ENCODE results near the gene LRRC73. TPM values are rescaled to one million over a fixed set of nuclear protein-coding genes. Genes with fewer than 3 reads are reported as not detected.

LRRC73 gene
- total and polyA plus RNA-seq, 4 donors, result 0.08 to 0.99 (median 0.10) TPM; not detected in 1

DNA sequence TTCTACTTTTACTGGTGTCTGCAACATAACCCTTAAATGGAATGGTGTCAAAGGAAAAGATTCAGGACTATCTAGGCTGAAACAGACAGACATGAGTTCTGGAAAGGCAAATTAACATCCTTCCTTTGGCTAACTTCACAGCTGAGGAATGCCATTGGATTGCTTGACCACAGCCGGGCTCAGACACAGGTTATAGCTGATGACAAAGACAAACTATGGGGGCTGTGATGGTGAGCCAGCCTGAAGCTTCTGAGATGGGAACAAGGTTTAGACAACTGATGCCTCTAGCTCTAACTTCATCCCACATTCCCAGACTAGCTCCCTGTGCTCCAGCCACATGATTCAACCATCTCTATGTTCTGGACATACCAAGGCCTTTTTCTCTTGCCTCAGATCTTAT, 22.1 kb upstream of the LRRC73 start:
- Histone ChIP-seq H3K36me3 (ENCODE audit: control insufficient read depth in 4 of 4, insufficient read depth in 3 of 4, low read depth in 1 of 4, low read length in 3 of 4) (peaks cover 5 to 54% (median 26%) of the 10 kb centered on the region in 4 donors), H3K9ac (ENCODE audit: low read depth in 1 of 2, low read length in 2 of 2) (no peak overlapping the region), H3K27ac (ENCODE audit: low read depth in 1 of 2, low read length in 2 of 2) (no peak overlapping the region), H3K4me1 (ENCODE audit: control insufficient read depth in 4 of 4, insufficient read depth in 4 of 4, low read length in 3 of 4) (no peaks in the 10 kb centered on the region), H3K4me3 (ENCODE audit: low read depth in 1 of 3, low read length in 3 of 3) (no peak overlapping the region), H3K9me3 (ENCODE audit: control insufficient read depth in 4 of 4, low read length in 3 of 4) (no peaks in the 10 kb centered on the region), H3K27me3 (ENCODE audit: control insufficient read depth in 4 of 4, insufficient read depth in 4 of 4, low read length in 3 of 4) (no peaks in the 10 kb centered on the region)
- no peak for DNase-seq (ENCODE audit: low spot score)
- WGBS, result 98% methylated on average over 1 of the region's 1 CpG
- TF ChIP-seq, protein P1, sequence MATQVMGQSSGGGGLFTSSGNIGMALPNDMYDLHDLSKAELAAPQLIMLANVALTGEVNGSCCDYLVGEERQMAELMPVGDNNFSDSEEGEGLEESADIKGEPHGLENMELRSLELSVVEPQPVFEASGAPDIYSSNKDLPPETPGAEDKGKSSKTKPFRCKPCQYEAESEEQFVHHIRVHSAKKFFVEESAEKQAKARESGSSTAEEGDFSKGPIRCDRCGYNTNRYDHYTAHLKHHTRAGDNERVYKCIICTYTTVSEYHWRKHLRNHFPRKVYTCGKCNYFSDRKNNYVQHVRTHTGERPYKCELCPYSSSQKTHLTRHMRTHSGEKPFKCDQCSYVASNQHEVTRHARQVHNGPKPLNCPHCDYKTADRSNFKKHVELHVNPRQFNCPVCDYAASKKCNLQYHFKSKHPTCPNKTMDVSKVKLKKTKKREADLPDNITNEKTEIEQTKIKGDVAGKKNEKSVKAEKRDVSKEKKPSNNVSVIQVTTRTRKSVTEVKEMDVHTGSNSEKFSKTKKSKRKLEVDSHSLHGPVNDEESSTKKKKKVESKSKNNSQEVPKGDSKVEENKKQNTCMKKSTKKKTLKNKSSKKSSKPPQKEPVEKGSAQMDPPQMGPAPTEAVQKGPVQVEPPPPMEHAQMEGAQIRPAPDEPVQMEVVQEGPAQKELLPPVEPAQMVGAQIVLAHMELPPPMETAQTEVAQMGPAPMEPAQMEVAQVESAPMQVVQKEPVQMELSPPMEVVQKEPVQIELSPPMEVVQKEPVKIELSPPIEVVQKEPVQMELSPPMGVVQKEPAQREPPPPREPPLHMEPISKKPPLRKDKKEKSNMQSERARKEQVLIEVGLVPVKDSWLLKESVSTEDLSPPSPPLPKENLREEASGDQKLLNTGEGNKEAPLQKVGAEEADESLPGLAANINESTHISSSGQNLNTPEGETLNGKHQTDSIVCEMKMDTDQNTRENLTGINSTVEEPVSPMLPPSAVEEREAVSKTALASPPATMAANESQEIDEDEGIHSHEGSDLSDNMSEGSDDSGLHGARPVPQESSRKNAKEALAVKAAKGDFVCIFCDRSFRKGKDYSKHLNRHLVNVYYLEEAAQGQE (IDR thresholded peaks at IDR 0.05), result no peak
- TF ChIP-seq NR2F2 (IDR thresholded peaks at IDR 0.05), result no peak
- TF ChIP-seq SP1 (IDR thresholded peaks at IDR 0.05), result no peak
- TF ChIP-seq FOXA1 (IDR thresholded peaks at IDR 0.05), result no peak
- TF ChIP-seq CTCF (IDR thresholded peaks at IDR 0.05; ENCODE audit: low read depth, low read length, missing input control), result no peak
- TF ChIP-seq FOXA2 (IDR thresholded peaks at IDR 0.05), result no peak
- TF ChIP-seq JUND (IDR thresholded peaks at IDR 0.05), result no peak
- TF ChIP-seq HNF4G (IDR thresholded peaks at IDR 0.05), result no peak
- no peak for TF ChIP-seq EGR1 (IDR thresholded peaks at IDR 0.05; ENCODE audit: low read depth in 2 of 2)
- no peak for TF ChIP-seq GABPA (IDR thresholded peaks at IDR 0.05 in 1 of 2, conservative IDR thresholded peaks at IDR 0.05 in 1 of 2)
- no peak for TF ChIP-seq RXRA (IDR thresholded peaks at IDR 0.05)
- TF ChIP-seq HNF4A (conservative IDR thresholded peaks at IDR 0.05), result no peak
- TF ChIP-seq TAF1 (conservative IDR thresholded peaks at IDR 0.05), result no peak

DNA sequence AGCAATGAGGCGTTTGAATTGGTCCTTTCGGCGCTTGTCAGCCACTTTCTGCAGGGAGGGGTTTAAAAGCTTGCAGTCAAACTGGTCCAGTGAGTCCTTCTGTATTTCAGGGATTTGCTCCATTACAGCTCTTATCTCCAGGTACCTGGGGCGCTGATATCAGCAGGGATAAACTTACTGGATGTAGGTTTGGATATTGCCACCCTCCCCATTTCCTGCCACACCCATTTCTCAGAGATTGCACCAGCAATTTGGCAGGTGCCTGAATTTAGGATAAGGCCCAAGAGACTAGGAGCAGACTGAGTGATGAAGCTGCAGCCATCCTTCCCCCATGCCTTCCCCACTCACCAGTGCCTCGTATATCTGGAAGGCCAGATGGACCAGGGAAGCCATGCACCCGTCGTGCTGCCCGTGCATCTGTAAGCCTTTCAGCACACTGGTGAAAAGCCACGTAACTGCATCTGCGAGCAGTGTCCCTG, 14.4 kb upstream of the LRRC73 start:
- 86% methylated on average over 10 of the region's 10 CpGs for WGBS
- Histone ChIP-seq H3K4me1 (ENCODE audit: control insufficient read depth in 4 of 4, insufficient read depth in 4 of 4, low read length in 3 of 4) (no peaks in the 10 kb centered on the region), H3K27me3 (ENCODE audit: control insufficient read depth in 4 of 4, insufficient read depth in 4 of 4, low read length in 3 of 4) (no peaks in the 10 kb centered on the region), H3K36me3 (ENCODE audit: control insufficient read depth in 4 of 4, insufficient read depth in 3 of 4, low read depth in 1 of 4, low read length in 3 of 4) (peaks cover 18 to 89% (median 65%) of the 10 kb centered on the region in 4 donors), H3K9me3 (ENCODE audit: control insufficient read depth in 4 of 4, low read length in 3 of 4) (no peaks in the 10 kb centered on the region), H3K9ac (ENCODE audit: low read depth in 1 of 2, low read length in 2 of 2) (no peak overlapping the region), H3K4me3 (ENCODE audit: low read depth in 1 of 3, low read length in 3 of 3) (no peak overlapping the region), H3K27ac (ENCODE audit: low read depth in 1 of 2, low read length in 2 of 2) (no peak overlapping the region)
- no peak for TF ChIP-seq JUND (IDR thresholded peaks at IDR 0.05)
- TF ChIP-seq, protein P2, sequence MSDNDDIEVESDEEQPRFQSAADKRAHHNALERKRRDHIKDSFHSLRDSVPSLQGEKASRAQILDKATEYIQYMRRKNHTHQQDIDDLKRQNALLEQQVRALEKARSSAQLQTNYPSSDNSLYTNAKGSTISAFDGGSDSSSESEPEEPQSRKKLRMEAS (IDR thresholded peaks at IDR 0.05), result no peak
- DNase-seq (ENCODE audit: low spot score), result no peak

DNA sequence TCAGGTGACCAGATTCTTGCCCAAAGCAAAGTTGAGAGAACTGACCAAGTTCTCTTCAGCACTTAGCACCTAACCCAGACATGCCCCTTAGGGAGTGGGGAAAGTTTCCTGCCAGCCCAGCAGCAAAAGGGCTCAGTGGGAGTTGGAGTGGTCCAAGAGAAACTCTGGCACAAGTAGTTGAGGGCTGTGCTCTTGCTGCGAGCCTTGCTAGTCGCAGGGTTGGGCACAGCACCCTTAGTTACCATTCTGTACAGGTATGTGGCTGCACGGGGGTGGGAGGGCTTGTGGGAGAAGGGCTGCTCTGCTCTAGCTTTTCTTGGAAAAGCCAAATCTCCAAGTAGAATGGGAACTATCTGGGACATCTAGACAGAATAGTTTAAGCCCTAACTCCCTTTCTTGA, 13.1 kb upstream of the LRRC73 start:
- Histone ChIP-seq H3K9me3 (ENCODE audit: control insufficient read depth in 4 of 4, low read length in 3 of 4) (no peaks in the 10 kb centered on the region), H3K4me1 (ENCODE audit: control insufficient read depth in 4 of 4, insufficient read depth in 4 of 4, low read length in 3 of 4) (peaks cover 0 to 2% (median 2%) of the 10 kb centered on the region in 4 donors), H3K36me3 (ENCODE audit: control insufficient read depth in 4 of 4, insufficient read depth in 3 of 4, low read depth in 1 of 4, low read length in 3 of 4) (peaks cover 16 to 81% (median 65%) of the 10 kb centered on the region in 4 donors), H3K4me3 (ENCODE audit: low read depth in 1 of 3, low read length in 3 of 3) (no peak overlapping the region), H3K27me3 (ENCODE audit: control insufficient read depth in 4 of 4, insufficient read depth in 4 of 4, low read length in 3 of 4) (no peaks in the 10 kb centered on the region), H3K9ac (ENCODE audit: low read depth in 1 of 2, low read length in 2 of 2) (no peak overlapping the region), H3K27ac (ENCODE audit: low read depth in 1 of 2, low read length in 2 of 2) (no peak overlapping the region)
- TF ChIP-seq HNF4A (conservative IDR thresholded peaks at IDR 0.05) (no peak), YY1 (IDR thresholded peaks at IDR 0.05) (no peak), EGR1 (IDR thresholded peaks at IDR 0.05; ENCODE audit: low read depth in 2 of 2) (no peak), JUND (IDR thresholded peaks at IDR 0.05) (no peak), SP1 (IDR thresholded peaks at IDR 0.05) (no peak), HNF4G (IDR thresholded peaks at IDR 0.05) (no peak)
- TF ChIP-seq, protein P1 (IDR thresholded peaks at IDR 0.05), result no peak
- DNase-seq (ENCODE audit: low spot score), result no peak
- 99% methylated on average over 3 of the region's 3 CpGs for WGBS

All from liver (tissue), 9 donors.